Measurements from ENCODE around the gene NOL4L. TPM values are rescaled to one million over a fixed set of nuclear protein-coding genes. Genes with fewer than 3 reads are reported as not detected.
"Not testable (repeated sequence)": the region's sequence is repeated elsewhere in the genome, so short reads cannot be mapped to it uniquely, and the experiment has no call there.

The NOL4L gene
- total RNA-seq, 1 donor from 2014 or later = 27.8 TPM

DNA sequence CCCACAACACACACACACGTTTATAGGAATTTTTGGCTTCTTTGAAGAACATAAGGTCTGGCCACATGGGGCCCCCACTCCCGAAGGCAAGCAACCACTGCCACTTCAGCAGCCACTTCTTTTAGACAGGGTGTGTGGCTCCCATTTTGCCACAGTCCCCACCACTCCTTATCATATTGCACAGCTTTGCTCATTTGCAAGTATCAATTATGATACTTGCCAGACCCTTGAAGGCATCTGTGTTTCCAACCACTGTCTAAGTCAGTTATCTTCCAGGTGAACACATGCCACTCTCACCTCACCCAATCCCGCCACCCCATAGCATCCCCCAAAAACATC, 73.1 kb downstream of the NOL4L start:
- intact Hi-C loops (cut with micrococcal nuclease) = no loop called here

DNA sequence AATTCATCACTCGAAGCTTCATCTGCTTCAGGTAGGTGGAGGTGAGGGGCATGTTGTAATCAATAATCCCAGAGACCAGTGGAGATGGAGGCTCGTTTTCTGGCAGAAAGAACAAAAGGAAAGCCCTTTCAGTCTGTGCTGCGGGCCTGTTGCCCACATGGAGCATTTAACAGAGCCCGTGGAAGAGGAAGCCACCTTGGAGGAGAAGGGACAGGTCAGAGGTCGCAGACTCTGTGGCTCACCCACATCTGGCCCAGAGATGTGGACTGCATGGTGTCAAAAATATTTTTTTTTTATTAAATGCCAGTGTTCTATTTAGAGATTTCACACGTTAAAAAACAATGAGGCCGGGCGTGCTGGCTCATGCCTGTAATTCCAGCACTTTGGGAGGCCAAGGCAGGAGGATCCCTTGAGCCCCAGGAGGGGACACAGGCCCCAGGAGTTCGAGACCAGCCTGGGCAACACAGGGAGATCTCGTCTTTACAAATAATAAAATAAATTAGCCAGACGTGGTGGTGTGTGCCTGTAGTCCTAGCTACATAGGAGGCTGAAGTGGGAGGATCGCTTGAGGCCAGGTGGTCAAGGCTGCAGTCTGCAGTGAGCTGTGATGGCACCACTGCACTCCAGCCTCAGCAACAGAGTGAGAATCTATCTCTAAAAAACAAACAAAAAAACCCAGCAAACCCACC, 73.6 kb downstream of the NOL4L start:
- intact Hi-C loops (cut with micrococcal nuclease) = no loop called here

DNA sequence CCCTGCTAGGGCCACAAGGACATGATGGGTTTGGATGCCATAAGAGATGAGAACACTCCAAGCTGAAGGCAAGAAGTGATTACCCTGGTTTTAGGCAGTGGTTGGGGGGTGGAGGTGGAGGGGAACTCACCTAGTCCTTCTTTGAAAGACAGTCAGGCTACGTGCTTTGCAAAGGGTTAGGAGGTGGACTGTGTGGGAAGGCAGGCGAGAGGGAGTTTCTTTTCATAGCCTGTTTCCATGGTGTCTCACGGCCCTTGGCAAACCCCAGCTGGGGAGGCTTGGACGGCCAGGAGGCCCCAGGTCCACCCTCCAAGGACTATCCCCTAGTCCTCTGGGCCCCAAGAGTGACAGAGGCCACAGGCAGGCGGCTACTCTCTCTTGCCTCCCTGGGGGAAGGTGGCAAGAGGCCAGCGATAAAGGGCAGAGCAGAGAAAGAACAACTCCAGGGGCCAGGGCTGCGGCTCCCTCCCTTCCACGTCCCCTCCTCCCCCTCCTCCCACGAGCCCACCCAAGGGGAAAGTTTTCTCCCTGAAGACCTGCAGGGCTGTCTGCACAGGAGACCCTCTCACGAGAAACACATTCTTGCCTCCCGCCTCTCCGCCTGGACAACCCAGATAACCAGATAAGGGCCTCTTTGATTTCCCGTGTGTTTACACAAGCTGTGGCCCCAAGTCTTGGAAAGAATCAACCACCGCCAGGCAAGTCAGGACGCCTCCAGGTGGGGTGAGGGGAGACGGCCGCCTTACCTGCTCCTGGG, 74.4 kb downstream of the NOL4L start:
- intact Hi-C loops (cut with micrococcal nuclease) = no loop called here

DNA sequence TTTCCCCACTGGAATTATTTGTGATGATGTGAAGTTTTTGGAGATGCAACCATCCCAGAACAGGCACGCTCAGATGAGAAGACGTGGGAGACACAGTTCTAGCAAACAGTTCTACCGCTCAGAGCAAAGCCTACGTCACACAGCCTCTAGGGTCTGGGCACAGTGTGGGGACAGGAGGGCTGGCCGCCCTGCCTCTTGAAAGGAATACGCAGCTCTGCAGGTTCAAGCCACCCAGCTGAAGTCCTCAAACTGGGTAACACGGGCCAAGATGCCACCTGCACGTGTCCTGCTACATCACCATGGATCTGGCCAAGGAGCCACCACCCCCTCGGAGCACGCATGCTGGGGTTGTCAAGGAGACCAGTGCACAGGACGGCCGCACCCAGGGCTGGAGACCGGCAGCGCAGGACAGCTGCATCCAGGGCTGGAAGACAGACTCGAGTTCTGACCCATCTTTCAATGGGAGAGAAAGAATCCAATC, 75.0 kb downstream of the NOL4L start:
- intact Hi-C loops (cut with micrococcal nuclease) = no loop called here

- intact Hi-C loops (cut with micrococcal nuclease) = no loop called here
These were observed 75.5 kb downstream of the NOL4L start for GRCh38 chr20:32509639-32510066.

GRCh38 chr20:32508775-32509119, 76.4 kb downstream of the NOL4L start:
- intact Hi-C loops (cut with micrococcal nuclease) = no loop called here

GRCh38 chr20:32507998-32508774, 76.9 kb downstream of the NOL4L start:
- intact Hi-C loops (cut with micrococcal nuclease) = no loop called here

DNA sequence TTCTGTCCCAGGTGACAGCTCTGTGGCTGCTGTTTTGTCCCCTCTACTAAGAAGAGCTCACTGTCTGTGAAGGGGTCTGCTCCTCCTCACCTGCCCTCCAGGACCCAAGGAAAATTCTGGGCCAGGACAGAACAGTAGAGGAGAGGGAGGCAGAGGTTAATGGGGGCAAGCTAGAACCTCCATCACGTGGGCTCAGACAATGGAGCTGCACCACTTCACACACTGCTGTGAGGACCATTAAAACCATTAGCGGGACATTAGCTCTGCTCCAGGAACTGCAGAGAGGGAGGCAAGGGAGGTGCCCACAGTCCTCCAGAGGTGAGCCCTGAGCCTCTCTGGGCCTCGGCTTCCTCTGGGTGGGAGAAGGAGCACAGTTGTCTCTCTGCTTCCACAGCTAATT, 78.4 kb downstream of the NOL4L start:
- intact Hi-C loops (cut with micrococcal nuclease) = no loop called here

DNA sequence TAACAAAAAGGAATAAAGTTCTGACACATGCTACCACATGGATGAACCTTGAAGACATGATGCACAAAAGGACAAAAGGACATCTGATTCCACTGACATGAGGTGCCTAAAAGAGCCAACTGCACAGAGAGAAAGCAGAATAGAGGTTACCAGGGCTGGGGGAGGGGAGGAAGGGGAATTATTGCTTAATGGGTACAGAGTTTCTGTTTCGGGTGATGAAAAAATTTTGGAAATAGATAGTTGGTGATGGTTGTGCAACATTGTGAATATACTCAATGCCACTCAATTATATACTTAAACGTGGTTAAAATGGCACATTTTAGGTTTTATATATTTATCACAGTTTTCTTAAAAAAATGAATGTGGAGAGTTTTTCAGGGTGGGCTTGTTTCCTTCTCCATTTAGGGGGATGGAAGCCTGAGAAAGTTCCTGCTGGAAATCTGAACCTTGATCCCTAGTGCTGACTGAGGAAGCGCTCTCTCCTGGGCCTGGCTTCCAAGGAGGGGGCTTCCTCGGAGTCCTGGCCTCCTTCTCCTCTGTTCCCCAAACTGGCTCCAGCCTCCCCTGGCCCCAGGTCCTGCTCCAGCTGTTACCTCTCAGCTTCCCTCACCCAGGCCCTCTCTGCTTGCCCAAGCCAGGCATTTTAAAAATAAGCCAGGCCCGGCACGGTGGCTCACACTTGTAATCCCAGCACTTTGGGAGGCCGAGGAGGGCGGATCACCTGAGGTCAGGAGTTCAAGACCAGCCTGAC, 79.2 kb downstream of the NOL4L start:
- intact Hi-C loops (cut with micrococcal nuclease) = no loop called here

GRCh38 chr20:32501709-32502108, 83.4 kb downstream of the NOL4L start:
- intact Hi-C loops (cut with micrococcal nuclease) = no loop called here

DNA sequence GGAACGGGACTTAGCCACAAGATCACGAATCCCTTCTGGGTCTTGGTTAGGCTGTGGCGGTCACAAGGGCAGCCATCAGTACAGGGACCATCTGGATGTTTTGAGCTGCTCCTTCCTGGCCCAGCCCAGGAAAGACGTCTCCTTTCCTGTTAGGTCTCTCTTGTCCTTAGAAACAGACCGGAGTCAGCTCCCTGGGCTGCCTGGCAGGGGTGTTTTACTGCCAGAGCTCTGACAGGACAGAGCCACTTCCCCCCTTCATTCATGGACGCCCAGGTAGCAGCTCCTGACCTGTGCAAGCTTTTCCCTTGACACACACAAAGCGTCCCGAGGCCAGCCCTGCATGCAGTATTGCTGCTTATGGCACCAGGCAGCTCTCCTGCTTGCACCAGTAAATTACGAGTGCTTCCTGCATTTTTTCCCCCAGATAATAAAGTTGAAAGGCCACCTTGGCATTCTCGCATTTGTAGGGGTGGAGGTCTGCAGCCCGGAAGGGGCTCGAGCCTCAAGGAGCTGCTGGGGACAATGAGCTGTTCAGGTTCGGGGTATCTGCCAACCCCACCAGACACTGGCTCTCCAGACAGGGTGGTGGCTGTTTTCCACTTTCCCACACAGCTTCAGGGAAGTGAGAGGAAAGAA, 87.4 kb downstream of the NOL4L start:
- intact Hi-C loops (cut with micrococcal nuclease) = no loop called here

GRCh38 chr20:32496811-32497533, 88.2 kb downstream of the NOL4L start:
- intact Hi-C loops (cut with micrococcal nuclease) = no loop called here

DNA sequence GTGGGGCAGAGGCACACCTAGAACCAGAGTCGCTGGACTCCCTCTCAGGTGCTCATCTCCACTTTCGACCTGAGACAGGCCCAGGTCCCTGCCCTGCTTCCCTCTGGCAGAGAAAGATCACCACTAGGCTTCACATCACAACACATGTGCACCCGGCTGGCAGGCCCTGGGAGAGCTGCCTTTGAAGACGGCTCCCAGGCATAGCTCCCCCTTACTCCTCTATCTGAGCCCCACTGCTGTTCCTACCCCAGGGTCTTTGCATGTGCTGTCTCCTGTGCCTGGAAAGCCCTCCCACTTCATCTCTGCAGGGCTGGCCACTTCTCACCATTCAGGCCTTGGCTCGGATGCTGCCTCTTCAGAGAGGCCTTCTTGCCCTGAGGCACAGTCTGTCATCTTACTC, 89.2 kb downstream of the NOL4L start:
- intact Hi-C loops (cut with micrococcal nuclease) = no loop called here

- intact Hi-C loops (cut with micrococcal nuclease) = no loop called here
These were observed 89.9 kb downstream of the NOL4L start for GRCh38 chr20:32495217-32495565.

GRCh38 chr20:32494483-32495216, 90.5 kb downstream of the NOL4L start:
- intact Hi-C loops (cut with micrococcal nuclease) = no loop called here

- intact Hi-C loops (cut with micrococcal nuclease) = no loop called here
These were observed 91.8 kb downstream of the NOL4L start for GRCh38 chr20:32493356-32493755.

- intact Hi-C loops (cut with micrococcal nuclease) = not testable (repeated sequence)
These were observed 93.4 kb downstream of the NOL4L start for GRCh38 chr20:32491764-32492151.

- intact Hi-C loops (cut with micrococcal nuclease) = no loop called here
These were observed 94.0 kb downstream of the NOL4L start for GRCh38 chr20:32490942-32491763.
